Left renal pelvis (tissue), 4 donors: ENCODE results near the gene HS6ST3. TPM values are rescaled to one million over a fixed set of nuclear protein-coding genes. Genes with fewer than 3 reads are reported as not detected.
"Not testable (repeated sequence)": the region's sequence is repeated elsewhere in the genome, so short reads cannot be mapped to it uniquely, and the experiment has no call there.

Experiments used
- DNase-seq, 4 donors: peaks; one replicate each; pipeline ENCODE4 v3.0.0-alpha.2; 2013; ENCODE audit warnings: low read depth in 4 of 4, low spot score in 3 of 4
- polyA plus RNA-seq, 4 donors: library from polyadenylated mRNA; unstranded; fragments of 120-200 nt; gene quantifications; one replicate each; pipeline ENCODE4 v1.2.1, GENCODE V29; 2013; ENCODE audit not compliant: insufficient read length in 4 of 4

HS6ST3 gene
- polyA plus RNA-seq, 4 donors, result 2.6 to 5.4 (median 4.3) TPM

- DNase-seq, result no peak
These were observed 681.8 kb downstream of the HS6ST3 start for GRCh38 chr13:96771486-96772367.

GRCh38 chr13:96772426-96772825, 682.5 kb downstream of the HS6ST3 start:
- DNase-seq, result no peak

- not testable (repeated sequence) for DNase-seq
These were observed 688.4 kb downstream of the HS6ST3 start for GRCh38 chr13:96778302-96778701.

- no peak for DNase-seq
These were observed 689.8 kb downstream of the HS6ST3 start for GRCh38 chr13:96779691-96780090.

- DNase-seq, result no peak
These were observed 690.2 kb downstream of the HS6ST3 start for GRCh38 chr13:96780105-96780504.

GRCh38 chr13:96781141-96781540, 691.2 kb downstream of the HS6ST3 start:
- no peak for DNase-seq

GRCh38 chr13:96782186-96782585, 692.3 kb downstream of the HS6ST3 start:
- no peak for DNase-seq

GRCh38 chr13:96783057-96783456, 693.1 kb downstream of the HS6ST3 start:
- DNase-seq, result no peak

- no peak for DNase-seq
These were observed 693.6 kb downstream of the HS6ST3 start for GRCh38 chr13:96783511-96783910.

- no peak for DNase-seq
These were observed 696.1 kb downstream of the HS6ST3 start for GRCh38 chr13:96785986-96786385.

GRCh38 chr13:96792188-96792587, 702.3 kb downstream of the HS6ST3 start:
- no peak for DNase-seq

GRCh38 chr13:96792736-96793403, 703.0 kb downstream of the HS6ST3 start:
- DNase-seq, result no peak

- DNase-seq, result no peak
These were observed 703.5 kb downstream of the HS6ST3 start for GRCh38 chr13:96793404-96793755.

GRCh38 chr13:96794669-96795068, 704.8 kb downstream of the HS6ST3 start:
- DNase-seq, result no peak

- no peak for DNase-seq
These were observed 705.8 kb downstream of the HS6ST3 start for GRCh38 chr13:96795670-96796069.

- no peak for DNase-seq
These were observed 706.3 kb downstream of the HS6ST3 start for GRCh38 chr13:96796091-96796633.

GRCh38 chr13:96797136-96797535, 707.2 kb downstream of the HS6ST3 start:
- DNase-seq, result no peak

- DNase-seq, result no peak
These were observed 713.7 kb downstream of the HS6ST3 start for GRCh38 chr13:96803456-96804100.

- no peak for DNase-seq
These were observed 714.3 kb downstream of the HS6ST3 start for GRCh38 chr13:96804174-96804573.

GRCh38 chr13:96806746-96807145, 716.8 kb downstream of the HS6ST3 start:
- DNase-seq, result no peak

- DNase-seq, result no peak
These were observed 719.6 kb downstream of the HS6ST3 start for GRCh38 chr13:96809366-96810096.
